ACC112 (cell line): Measurements from ENCODE around the gene FSIP1.
"Not testable (repeated sequence)": the region's sequence is repeated elsewhere in the genome, so short reads cannot be mapped to it uniquely, and the experiment has no call there.

ENCODE experiments used
- H2AFZ ChIP-seq: fragments of 200-600 bp; sonication (generic); one replicate; pipeline ENCODE4 v1.6.0; 2017; ENCODE audit warnings: antibody characterized with exemption, low read length; ENCODE audit not compliant: unreplicated experiment
- H3K27ac ChIP-seq: fragments of 200-600 bp; sonication (generic); 2 replicates; pipeline ENCODE4 v1.5.1; 2014; ENCODE audit warnings: low read depth, mild to moderate bottlenecking, antibody characterized with exemption, low read length, moderate library complexity
- H3K27me3 ChIP-seq: fragments of 200-600 bp; sonication (generic); 2 replicates; pipeline ENCODE4 v1.6.1; 2014; ENCODE audit warnings: mild to moderate bottlenecking, antibody characterized with exemption, low read length, moderate library complexity, mixed read lengths; ENCODE audit not compliant: insufficient read depth
- H3K36me3 ChIP-seq: fragments of 200-600 bp; sonication (generic); 2 replicates; pipeline ENCODE4 v1.6.1; 2016; ENCODE audit warnings: mild to moderate bottlenecking, antibody characterized with exemption, low read length, moderate library complexity, mixed read lengths; ENCODE audit not compliant: insufficient read depth
- H3K4me1 ChIP-seq: fragments of 200-600 bp; sonication (generic); one replicate; pipeline ENCODE4 v1.6.1; 2016; ENCODE audit warnings: low read length, mixed read lengths; ENCODE audit not compliant: insufficient read depth, unreplicated experiment, control insufficient read depth
- H3K4me3 ChIP-seq: fragments of 200-600 bp; sonication (generic); 2 replicates; pipeline ENCODE4 v1.5.1; 2014; ENCODE audit warnings: mild to moderate bottlenecking, low read depth, low read length
- H3K79me2 ChIP-seq: fragments of 200-600 bp; sonication (generic); one replicate; pipeline ENCODE4 v1.6.0; 2016; ENCODE audit warnings: low read length; ENCODE audit not compliant: control insufficient read depth, unreplicated experiment, insufficient read depth

The FSIP1 gene

DNA sequence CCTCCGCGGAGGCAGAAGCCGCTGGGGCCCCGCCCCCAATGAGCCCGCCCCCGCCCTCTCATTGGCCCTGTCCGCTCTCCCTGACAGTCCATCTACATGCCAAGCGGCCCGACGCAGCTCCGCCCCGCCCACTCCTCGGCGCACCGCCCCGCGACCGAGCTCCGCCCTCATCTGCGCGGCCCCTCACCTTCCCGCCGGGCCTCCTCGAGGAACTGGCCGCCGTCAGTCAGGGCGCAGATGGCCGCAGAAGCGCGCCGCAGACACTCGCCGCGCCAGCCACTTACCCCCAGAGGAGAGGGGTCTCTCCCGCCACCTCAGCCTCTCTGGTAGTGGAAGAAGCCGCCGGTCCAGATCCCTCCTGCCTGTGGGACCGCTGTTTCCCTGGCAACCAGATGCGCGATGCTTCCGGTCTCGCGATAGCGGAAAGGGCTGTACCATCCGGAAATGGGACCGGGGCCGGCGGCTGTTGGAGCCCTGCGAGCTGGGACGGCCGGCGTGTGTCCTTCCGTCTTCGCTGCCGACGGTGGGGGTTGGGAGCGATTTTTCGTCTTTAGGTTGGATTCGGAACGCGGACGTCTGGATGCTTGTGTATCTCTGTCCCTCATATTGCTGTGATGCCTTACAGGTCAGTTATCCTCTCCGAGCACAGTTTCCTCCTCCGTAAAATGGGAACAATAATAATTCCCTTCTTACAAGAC, at the start of gene FSIP1:
TSS of gene FSIP1 (minus strand) at position 401 of the 698 bp plus-strand sequence. CDS start 6,317 bp downstream, outside the sequence.
- Histone ChIP-seq H3K4me3 (peak within 1 kb of the TSS; percentile 92), H3K79me2 (peaks cover 15% of the 10 kb centered on the region), H2AFZ (peak within 1 kb of the TSS; percentile 99), H3K4me1 (peaks cover 35% of the 10 kb centered on the region), H3K36me3 (no peaks in the 10 kb centered on the region), H3K27ac (peak within 1 kb of the TSS; percentile 66), H3K27me3 (no peaks in the 10 kb centered on the region)

DNA sequence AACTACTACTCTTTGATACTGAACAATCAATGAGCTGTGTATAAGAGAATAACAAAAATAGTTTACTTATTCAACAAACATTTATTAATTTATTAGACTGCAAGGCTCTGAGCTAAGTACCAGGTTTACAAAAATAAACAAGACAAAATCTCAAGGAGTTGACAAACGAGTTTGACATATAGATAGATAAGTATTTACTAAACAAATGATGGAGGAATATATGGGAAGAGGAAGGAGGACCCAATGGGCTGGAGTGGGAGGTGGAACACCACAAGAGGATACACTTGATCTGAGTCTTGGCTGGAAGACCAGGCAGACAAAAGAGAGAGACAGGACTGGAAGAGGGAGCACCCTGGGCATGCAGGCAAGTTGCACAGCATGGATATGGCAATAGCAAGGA, 47.5 kb upstream of the FSIP1 start:
- Histone ChIP-seq H3K4me1 (peaks cover 48% of the 10 kb centered on the region), H3K27ac (no peak overlapping the region), H3K36me3 (no peaks in the 10 kb centered on the region), H3K27me3 (no peaks in the 10 kb centered on the region), H3K4me3 (no peak overlapping the region), H3K79me2 (peaks cover 74% of the 10 kb centered on the region), H2AFZ (no peak overlapping the region)

DNA sequence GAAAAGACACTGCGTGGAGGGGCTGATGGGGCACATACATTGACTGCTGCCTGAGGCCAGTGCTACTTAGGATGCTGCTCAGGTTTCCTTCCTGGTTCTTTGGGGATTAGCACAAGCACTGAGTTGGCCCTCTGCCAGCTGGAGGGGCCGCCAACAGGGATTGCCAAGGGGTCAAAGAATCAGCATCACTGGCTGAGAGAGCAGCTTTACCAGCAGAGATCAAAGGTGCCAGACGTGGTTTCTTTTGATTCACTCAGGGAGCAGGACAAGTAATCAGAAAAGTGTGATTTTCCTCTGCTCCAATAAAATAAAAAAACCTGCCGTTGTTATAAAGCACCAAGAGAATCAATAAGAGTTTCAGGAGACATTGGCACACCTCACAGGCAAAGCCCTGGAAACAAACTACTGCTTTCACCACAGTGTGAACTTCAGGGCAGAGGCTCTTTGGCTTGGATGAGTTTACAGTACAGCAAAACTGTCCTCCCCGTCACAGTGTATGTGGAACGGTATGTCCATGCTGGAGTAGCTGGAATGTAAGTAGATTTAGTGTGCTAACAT, 45.8 kb upstream of the FSIP1 start:
- no peak overlapping the region for H3K4me3 ChIP-seq
- peaks cover 38% of the 10 kb centered on the region for H3K4me1 ChIP-seq
- H3K27ac ChIP-seq, result peak overlapping the region; percentile 68
- H3K36me3 ChIP-seq, result peaks cover 11% of the 10 kb centered on the region
- no peaks in the 10 kb centered on the region for H3K27me3 ChIP-seq
- H2AFZ ChIP-seq, result no peak overlapping the region
- peaks cover 71% of the 10 kb centered on the region for H3K79me2 ChIP-seq

DNA sequence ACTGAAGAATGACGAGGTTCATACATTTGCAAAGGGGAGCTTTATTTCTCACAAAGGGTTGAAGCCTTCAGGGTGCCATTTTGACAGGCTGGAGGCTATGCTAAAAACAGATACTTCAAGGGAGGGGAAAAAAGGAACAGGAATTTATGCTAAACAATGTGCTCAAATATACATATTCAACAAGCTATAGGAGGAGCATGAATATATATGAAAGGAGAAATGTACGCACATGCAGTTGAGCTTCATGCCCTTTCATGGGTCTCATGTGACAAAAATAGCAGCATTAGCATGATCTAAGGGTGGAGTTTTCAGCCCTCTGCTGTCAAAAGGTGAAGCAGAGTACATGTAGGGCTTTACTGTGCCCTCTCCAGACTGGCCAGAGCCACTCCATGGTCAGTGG, 44.3 kb upstream of the FSIP1 start:
- Histone ChIP-seq H2AFZ (no peak overlapping the region), H3K27me3 (no peaks in the 10 kb centered on the region), H3K36me3 (peaks cover 11% of the 10 kb centered on the region), H3K4me1 (peaks cover 29% of the 10 kb centered on the region), H3K4me3 (no peak overlapping the region), H3K79me2 (peaks cover 69% of the 10 kb centered on the region), H3K27ac (no peak overlapping the region)

DNA sequence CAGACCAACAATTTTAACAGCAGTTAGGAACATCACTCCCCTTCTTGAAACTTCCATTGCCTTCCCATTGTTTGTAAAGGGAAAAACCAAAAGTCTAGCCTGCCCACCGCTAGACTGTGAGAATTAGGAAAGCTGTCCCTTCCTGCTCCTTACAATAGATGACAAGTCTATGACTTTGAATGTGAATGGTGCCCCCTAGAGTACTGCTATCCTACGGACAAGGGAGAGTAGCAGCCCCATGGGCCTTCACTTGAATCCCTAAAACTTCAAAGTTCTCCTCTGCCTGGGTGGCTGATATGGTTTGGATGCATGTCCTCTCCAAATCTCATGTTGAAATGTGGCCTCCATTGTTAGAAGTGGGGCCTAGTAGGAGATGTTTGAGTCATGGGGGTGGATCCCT, 41.0 kb upstream of the FSIP1 start:
- Histone ChIP-seq H3K4me1 (peaks cover 23% of the 10 kb centered on the region), H3K36me3 (peaks cover 11% of the 10 kb centered on the region), H3K27me3 (no peaks in the 10 kb centered on the region), H2AFZ (no peak overlapping the region), H3K4me3 (no peak overlapping the region), H3K27ac (no peak overlapping the region), H3K79me2 (peaks cover 68% of the 10 kb centered on the region)

DNA sequence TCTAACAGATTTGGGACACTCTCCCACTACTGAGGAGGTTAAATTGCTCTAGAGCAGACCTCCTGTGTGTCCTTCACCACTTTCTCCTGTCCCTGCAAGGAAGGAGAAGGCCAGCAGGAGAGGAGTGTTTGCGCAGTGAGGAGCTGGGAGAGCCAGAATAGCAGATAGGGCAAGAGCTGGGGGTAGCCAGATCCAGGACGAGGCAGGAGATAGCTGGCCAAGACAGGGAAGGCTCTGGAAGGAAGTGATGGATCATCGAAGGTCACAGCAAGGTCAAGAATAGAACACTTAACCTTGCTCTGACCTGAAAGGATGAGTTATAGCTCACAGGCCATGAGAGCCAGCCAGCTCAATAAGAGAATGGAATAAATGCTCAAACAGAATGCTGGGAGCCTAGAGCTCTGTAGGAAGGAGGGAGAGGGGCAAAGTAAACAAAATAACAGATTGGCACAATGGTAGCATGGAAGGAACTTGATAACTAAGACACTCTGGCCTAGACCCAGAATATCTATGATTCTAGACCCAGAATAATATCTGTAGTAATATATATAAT, 37.5 kb upstream of the FSIP1 start:
- H3K27me3 ChIP-seq, result no peaks in the 10 kb centered on the region
- peaks cover 61% of the 10 kb centered on the region for H3K79me2 ChIP-seq
- H3K4me3 ChIP-seq, result no peak overlapping the region
- H3K4me1 ChIP-seq, result peaks cover 21% of the 10 kb centered on the region
- no peak overlapping the region for H3K27ac ChIP-seq
- H2AFZ ChIP-seq, result no peak overlapping the region
- H3K36me3 ChIP-seq, result peaks cover 15% of the 10 kb centered on the region

DNA sequence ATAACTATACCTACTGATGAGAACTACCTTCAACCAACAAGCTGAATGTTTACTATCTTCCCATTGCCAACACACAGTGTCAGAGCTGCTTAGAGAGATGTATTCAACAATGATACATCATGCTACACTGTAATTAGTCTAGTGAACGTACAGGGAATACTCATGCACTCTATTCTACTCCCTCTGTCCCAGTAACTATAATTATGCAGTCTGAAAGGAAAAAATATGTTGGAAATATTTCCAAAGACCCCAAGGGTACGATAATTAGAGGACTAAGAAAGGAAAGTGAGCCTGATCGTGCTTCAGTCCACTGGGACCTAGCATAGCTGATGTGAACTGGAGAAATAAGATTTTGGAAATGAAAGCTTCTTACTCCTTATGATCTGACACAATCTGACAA, 36.9 kb upstream of the FSIP1 start:
- Histone ChIP-seq H3K27ac (no peak overlapping the region), H3K4me1 (peaks cover 21% of the 10 kb centered on the region), H3K4me3 (no peak overlapping the region), H2AFZ (no peak overlapping the region), H3K27me3 (no peaks in the 10 kb centered on the region), H3K36me3 (peaks cover 11% of the 10 kb centered on the region), H3K79me2 (peaks cover 61% of the 10 kb centered on the region)

DNA sequence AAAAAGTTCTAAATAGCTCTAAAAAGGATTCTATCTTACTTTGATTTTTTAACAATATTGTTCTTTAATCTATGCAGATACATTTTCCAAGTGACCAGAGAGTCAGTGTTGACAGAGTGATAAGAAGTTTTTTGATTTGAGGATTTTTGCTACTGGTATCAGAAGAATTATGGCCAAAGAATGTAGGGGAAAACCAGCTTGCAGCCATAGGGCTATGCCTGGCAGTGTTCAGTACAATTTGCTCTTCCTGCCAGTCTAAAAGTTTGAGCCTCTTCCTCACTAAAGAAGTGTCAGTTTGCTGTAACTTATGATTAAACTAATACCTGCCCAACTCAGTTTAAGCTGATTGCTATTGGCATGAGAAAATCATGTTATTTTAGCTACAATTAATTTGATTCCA, 35.3 kb upstream of the FSIP1 start:
- H3K27ac ChIP-seq, result no peak overlapping the region
- H3K36me3 ChIP-seq, result peaks cover 4% of the 10 kb centered on the region; the same call in 1 of the 2 replicates
- no peaks in the 10 kb centered on the region for H3K27me3 ChIP-seq
- H2AFZ ChIP-seq, result no peak overlapping the region
- H3K4me3 ChIP-seq, result no peak overlapping the region
- peaks cover 61% of the 10 kb centered on the region for H3K79me2 ChIP-seq
- H3K4me1 ChIP-seq, result peaks cover 21% of the 10 kb centered on the region

DNA sequence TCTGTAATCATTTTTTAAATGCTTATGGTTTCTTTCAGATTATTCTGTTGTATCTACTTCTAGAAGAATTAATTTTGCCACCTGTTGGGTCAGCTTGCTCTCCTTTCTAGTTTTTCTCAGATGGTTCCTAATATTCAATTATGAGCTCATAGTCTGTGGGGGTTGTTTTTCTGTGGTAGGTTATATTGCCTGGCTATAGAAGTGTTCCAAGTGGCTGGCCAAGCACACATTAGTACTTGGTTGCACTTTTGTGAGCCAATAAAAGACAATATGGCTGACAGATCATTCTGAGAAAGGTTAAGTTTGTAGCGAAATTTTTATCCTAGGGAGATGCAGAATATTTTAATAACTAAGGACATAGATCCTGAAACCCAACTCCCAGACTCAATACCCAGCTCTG, 31.8 kb upstream of the FSIP1 start:
- H3K27ac ChIP-seq, result no peak overlapping the region
- peaks cover 4% of the 10 kb centered on the region; the same call in 1 of the 2 replicates for H3K36me3 ChIP-seq
- no peak overlapping the region for H3K4me3 ChIP-seq
- no peak overlapping the region for H2AFZ ChIP-seq
- H3K27me3 ChIP-seq, result no peaks in the 10 kb centered on the region
- H3K4me1 ChIP-seq, result peaks cover 9% of the 10 kb centered on the region
- H3K79me2 ChIP-seq, result peaks cover 44% of the 10 kb centered on the region

DNA sequence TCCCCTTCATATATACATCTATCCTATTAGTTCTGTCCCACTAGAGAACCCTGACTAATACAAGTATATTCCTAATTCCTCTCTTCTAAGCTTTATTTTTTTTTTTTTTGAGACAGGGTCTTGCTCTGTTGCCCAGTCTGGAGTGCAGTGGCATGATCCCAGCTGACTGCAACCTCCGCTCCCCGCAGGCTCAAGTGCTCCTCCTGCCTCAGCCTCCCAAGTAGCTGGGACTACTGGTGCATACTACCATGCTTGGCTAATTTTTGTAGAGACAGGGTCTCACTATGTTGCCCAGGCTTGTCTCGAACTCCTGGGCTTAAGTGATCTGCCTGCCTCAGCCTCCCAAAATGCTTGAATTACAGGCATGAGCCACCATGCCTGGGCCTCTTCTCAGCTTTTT, 30.0 kb upstream of the FSIP1 start:
- H3K36me3 ChIP-seq, H3K4me1 ChIP-seq, H3K27ac ChIP-seq, H3K27me3 ChIP-seq, H3K4me3 ChIP-seq, H2AFZ ChIP-seq: not testable (repeated sequence)
- peaks cover 45% of the 10 kb centered on the region for H3K79me2 ChIP-seq

DNA sequence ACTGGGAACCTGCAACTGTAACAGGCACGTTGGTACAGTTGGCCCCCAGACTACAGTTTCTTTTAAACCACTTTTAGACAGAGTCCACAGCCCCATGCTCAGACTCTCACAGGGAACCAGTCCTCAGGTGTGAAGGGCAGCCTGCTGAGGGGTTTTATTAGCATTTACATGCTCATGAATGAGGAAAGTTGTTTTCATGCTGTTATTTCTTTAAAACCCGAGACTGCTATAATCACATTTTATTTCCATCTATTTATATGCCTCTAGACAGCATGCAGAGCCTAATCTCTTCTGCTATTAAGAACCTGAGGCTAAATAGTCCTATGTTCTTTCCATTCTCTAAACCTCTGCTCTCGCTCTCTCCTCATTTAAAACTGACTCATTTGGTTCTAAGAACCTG, 26.3 kb upstream of the FSIP1 start:
- H3K4me3 ChIP-seq, result no peak overlapping the region
- H2AFZ ChIP-seq, result no peak overlapping the region
- peaks cover 5% of the 10 kb centered on the region for H3K4me1 ChIP-seq
- H3K36me3 ChIP-seq, result 0 out of 2 replicates have a peak, but pooled peaks cover 4% of the 10 kb centered on the region
- H3K79me2 ChIP-seq, result peaks cover 20% of the 10 kb centered on the region
- no peaks in the 10 kb centered on the region for H3K27me3 ChIP-seq
- no peak overlapping the region for H3K27ac ChIP-seq
